ENCODE measurements around the gene DCST2.

DCST2 gene

GRCh38 chr1:155048449-155049334, 15.1 kb upstream of the DCST2 start:
- no peak for DNase-seq

DNA sequence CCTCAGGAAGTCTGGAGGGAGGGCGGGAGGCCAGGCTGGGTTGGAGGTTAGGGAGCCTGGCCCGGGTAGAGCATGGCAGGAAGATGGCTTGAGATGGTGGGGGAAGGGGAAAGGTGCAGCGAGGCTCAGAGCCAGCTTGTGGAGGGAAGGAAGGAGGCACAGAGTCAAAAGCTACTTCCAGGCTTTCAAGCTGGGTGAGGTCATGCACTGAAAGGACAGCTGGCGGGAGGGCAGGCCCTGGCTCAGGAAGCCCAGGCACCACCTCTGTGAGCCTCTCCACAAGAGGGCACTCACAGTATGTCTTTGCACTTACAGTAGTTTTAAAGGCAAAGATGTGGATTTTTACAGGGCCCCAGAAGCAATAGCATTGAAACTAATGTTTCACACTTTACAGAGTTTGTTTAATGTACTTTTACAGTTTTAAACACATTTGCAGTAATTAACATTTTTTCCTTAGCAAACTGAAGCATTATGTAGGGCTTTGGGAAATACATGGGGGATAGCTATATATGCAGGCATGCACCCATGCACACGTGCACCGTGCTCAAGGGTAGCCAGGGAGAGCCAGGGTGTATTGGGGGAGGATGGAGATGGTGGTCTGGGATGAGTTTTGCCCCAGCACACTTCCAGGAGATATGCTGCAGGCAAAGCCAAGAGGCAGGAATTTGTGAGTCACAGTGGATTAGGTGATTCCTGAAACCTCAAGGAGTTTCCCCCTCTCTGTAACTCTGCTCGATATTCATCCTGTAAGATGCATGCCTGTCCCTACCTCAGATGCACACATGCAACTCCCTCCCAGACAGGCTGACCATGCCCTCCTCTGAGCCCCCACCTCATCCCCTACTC, 11.5 kb upstream of the DCST2 start:
- peak; percentile 76 to 79 for DNase-seq

DNA sequence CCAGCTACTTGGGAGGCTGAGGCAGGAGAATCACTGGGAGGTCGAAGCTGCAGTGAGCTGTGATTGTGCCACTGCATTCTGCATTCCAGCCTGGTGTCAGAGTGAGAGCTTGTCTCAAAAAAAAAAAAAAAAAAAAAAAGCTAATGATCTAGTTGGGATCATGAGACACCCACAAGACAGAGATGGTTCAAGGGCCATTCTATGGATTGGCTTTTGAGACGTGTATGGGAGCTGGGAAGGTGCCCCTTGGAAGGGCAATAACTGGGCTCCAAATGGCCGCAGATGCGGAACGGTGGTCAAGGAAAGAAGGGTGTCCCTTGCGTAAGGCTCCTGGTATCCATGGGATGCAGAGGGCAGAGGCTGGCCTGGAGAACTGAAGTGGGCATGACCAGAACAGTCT, 10.8 kb upstream of the DCST2 start:
- no peak for DNase-seq

DNA sequence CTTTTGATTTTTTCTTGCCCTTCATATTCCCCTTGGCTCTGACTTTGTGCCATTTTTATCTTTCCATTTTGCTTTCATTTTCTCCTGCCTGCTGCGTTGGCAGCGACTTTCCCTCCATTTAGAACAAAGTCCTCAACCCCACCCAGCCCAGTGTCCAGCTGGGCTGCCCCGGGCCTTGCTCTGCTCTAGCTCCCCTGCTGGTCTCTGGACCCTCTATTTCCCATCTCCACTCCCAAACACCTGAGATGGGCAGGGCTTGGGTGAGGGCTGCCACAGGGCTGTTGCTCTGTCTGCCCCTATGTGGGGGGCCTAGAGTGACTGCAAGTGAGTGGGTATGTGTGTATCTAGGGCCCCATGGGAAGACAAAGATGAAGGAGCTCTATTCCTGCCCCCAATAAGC, 10.2 kb upstream of the DCST2 start:
- no peak for DNase-seq

DNA sequence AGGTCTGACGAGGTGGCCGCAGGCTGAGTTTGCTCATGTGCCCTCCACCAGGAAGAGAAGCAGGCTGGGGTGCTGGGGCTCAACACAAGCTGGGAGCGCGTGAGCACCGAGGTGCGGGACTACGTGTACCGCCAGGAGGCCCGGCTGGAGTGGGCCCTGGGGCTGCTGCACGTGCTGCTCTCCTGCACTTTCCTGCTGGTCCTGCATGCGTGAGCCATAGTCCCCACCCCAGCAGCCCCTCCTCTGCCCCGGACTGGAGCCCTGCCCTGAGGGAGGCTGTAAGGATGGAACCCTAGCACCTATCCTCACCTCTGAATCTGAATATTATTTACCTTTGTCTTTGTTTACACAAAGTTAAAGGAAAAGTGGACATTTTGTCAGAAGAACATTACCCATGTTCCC, 9.7 kb upstream of the DCST2 start:
- no peak for DNase-seq

DNA sequence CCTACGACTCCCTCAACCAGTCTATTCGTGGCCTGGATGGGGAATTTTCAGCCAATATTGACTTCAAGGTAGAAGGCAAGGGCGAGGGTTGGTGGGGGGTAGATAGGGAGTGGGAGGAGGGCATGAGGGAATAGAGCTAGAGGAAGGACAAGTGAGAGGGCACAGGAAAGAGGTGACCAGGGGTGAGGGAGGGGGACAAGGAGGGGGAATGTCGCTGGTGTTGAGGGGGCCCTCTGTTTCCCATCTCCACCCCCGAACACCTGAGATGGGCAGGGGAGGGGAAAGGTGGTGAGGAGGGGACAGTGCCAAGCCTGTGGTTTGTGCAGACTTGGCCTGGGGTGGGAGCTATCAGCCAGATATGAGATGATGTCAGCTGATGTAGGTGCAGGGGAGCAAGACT, 9.2 kb upstream of the DCST2 start:
- DNase-seq: no peak

DNA sequence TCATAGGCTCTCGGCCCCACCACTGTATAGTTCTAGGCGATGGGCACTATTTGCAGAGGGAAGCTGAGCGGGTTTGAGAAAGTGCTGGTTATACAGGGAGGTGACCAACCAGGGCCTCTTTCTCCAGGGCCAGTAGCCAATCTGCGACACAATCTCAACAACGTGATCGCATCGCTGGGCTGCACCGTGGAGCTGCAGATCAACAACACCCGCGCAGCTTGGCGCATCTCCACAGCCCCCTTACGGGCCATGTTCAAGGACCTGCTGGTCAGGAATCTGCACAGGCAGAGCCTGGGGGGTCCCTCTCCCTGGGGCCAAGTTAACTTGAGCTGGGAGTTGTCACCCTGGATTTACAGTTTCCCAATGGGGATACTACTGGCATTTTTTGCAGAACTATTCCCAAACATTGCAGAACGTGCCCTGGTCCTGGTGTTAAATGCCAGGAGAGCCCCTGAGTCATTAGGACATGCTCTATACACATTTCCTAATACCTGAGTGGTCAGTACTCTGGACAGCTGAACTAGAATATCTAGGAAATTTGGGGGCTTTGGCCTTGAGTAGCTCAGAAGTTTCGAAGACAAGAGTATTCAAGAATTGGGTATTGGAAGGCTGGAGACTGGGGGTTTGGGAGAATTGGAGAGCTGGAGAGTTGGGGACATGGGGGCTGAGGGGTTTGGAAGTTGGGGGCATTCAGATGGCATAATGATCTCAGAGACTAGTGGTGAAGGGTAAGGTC, 6.9 kb upstream of the DCST2 start:
- DNase-seq: no peak

GRCh38 chr1:155039308-155039669, 5.7 kb upstream of the DCST2 start:
- DNase-seq: no peak

DNA sequence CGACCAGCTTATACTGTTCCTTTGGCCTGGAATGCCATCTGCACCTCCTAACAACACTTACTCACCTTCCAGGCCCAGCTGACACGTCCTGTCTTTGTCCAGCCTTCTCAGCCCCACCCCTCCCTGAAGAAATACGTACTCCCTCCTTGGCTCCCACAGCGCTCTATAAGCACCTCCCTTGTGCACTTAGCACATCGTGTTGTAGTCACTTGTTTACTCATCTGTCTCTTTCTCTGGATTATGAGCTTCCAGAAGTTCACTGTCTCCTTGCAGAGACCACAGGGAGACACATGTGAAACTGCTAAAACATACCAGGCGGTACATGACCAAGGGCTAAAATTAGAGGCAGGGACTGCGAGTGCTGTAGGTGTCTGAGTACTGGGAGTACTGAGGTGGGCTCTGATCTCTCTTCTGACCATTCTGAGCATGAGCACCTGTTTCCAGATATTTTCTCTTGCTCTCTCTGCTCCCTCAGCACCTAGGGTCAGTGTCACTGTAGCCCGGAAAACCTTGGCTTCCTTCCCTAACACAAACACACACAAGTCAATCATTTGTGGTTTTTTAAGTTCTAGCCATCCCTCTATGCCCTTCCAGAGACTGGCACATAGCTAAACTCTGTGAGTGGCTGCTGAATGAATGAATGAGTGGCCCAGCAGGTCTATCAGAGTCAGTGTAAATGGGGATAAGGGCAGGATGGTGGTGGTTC, 5.2 kb upstream of the DCST2 start:
- no peak for DNase-seq

DNA sequence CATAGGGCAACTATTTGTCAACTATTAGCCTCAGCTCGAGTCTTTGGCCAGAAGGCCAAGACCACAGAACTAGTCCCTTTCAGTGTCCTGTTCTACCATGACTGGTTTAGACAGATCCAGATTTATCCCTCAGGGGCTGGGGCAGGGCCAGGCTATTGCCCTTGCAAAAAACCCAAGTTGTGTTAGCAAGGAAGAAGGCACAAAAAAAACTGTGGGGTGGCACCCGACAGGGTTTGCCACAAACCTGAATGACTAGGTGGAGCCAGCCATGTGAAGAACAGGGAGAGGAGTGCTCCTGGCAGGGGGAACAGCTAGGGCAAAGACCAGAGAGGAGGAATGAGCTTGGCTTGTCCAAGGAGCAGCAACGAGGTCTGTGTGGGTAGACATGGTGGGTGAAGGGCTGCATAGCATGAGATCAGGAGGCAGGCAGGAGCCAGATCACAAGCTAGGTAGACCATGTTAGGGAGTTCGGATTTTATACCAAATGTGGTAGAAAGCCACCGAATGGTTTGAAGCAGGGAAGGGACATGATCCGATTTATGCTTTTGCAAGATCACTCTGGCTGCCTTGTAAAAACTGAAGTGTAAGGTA, 4.4 kb upstream of the DCST2 start:
- no peak for DNase-seq

- DNase-seq: no peak
These were observed 3.5 kb upstream of the DCST2 start for GRCh38 chr1:155037043-155037442.

DNA sequence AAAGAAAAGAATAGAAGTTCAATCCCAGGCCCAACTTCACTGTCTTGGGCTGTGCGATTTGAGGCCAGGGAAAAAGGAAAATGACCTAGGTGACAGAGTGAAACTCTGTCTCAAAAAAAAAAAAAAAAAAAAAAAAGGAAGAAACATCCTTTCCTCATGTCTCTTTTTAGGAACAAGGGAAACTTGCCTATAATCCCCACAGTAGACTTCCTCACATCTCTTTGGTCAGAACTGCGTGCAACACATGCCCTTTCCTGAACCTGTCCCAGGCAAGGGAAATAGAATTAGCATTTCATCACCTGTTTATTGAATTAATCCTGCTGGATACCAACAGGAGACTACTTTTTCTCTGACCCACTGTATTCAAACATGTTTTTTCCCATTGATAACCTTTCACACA, 2.4 kb upstream of the DCST2 start:
- DNase-seq: no peak

DNA sequence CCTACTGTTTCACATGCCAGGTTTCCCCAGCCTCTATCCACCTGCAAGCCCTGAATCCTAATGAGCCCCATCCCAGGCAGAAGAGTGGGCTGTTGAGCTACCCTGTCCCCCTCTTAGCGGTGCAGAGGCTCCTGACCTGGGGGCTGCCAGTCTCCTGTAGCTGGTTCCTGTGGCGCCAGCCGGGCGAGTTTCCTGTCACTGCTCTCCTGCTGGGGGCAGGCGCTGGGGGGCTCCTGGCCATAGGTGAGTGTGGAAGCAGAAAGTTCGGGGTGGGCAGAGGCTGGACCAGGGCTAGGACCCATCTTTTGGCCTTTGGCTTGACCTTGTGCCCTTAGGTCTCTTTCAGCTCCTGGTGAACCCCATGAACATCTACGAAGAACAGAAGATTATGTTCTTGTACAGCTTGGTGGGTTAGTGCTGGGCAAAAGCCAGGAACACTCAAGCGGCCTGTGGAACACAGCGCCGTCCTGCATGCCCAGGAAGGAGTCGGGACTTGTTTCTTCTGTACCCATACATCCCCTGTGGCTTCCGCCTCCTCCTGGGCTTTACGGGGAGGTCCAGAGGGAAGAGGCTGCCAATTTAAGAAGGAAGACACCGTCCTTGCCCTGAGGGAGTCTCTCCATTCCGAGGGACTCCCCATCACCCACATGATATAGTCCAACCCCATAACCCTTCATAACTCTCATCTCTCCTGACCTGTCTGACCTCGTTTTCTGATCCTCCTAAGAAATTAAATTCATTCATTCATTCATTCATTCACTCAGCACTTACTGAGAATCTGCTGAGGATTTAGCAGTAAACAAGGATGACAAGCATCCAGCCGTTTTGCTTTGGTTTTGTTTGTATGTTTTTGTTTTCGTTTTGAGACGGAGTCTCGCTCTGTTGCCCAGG, 982 bp upstream of the DCST2 start:
- no peak for DNase-seq

- DNase-seq: no peak
These were observed 695 bp downstream of the DCST2 start for GRCh38 chr1:155032886-155033285.

GRCh38 chr1:155030899-155031298, 2.7 kb downstream of the DCST2 start:
- DNase-seq: no peak

DNA sequence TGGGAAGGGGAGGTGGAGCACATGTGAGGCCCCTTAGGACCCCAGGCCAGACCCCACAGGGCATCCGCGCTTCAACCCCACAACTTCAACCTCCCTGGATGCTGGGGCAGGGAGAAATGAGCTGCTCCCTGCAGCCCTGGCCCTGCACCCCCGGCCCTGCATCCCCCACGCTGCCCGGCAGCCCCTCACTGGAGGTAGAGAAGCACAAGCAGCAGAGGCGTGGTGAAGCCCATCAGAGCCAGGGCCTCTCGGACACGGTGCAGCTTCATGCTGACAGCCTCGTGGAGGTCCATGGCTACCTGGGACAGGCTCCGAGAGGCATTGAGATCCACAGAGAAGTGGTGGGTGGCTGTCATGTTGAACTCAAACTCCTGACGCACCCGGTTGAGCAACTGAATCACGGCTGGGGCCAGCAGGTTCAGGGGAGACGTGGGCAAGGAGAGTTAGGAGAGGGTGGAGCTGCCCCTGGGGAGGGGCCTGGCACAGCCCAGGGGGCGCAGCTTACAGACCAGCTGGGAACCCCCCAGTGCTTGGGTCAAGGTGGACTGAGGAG, 3.3 kb downstream of the DCST2 start:
- DNase-seq: no peak

- DNase-seq: no peak
These were observed 3.9 kb downstream of the DCST2 start for GRCh38 chr1:155029513-155030242.

DNA sequence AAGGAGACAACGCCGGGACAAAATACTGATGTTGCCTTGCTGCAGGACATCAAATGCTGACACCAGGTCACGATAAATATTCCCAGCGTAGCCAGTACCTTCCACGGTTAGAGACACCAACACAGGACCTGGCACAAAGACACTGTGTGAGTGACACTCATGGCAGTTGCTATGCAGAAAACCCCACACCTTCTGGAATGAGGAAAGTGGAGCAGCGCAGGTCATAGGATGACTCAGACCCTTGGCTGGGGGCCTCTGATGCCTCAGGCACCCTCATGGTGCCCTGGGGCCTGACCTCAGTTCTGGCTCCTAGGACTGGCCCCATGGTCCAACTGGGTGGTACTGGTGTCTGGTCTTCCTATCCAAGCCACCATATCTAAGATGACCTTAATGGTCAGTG, 7.0 kb downstream of the DCST2 start:
- DNase-seq: no peak

DNA sequence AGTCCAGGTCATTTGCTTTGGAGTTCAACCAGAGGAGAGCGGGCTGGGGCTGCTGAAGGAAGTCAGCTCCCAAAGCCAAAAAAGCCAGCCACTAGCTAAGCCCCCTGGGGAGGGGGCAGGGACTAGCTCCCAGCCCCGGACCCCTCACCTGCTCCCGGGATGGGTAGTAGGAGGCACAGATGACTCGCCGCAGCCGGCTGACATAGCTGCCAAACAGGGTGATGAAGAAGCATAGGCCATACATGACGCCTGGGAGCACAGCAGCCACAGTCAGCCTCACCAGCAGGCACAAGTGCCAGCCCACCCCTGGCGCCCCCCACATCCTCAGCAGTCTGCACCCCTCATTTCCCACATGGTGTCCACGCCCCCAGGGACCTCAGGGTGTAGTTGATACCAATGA, 7.4 kb downstream of the DCST2 start:
- DNase-seq: no peak

GRCh38 chr1:155024315-155024714, 9.3 kb downstream of the DCST2 start:
- DNase-seq: no peak
